ENCODE measurements around the gene P2RY2.

Gene P2RY2

GRCh38 chr11:73213196-73214143, 4.6 kb upstream of the P2RY2 start:
- 0 out of 2 replicates have a peak, but pooled peaks have one; percentile 3 for TF ChIP-seq POLR2AphosphoS5 (IDR thresholded peaks at IDR 0.05; ENCODE audit: low read depth)
- no peak for TF ChIP-seq REST (IDR thresholded peaks at IDR 0.05; ENCODE audit: insufficient replicate concordance, low read depth)
- DNase-seq (ENCODE audit: low read depth in 1 of 2, low spot score in 1 of 2), result no peak
- Histone ChIP-seq H3K27me3 (ENCODE audit: insufficient read depth, poor library complexity, severe bottlenecking) (no peaks in the 10 kb centered on the region), H3K4me3 (replicated peaks; ENCODE audit: insufficient read depth, low read length) (no peak overlapping the region), H3K27ac (replicated peaks) (peak overlapping the region; percentile 98)

- Histone ChIP-seq H3K27me3 (ENCODE audit: insufficient read depth, poor library complexity, severe bottlenecking) (no peaks in the 10 kb centered on the region), H3K27ac (replicated peaks) (peak overlapping the region; percentile 98), H3K4me3 (replicated peaks; ENCODE audit: insufficient read depth, low read length) (peak overlapping the region; percentile 68)
- TF ChIP-seq SPI1 (IDR thresholded peaks at IDR 0.05; ENCODE audit: borderline replicate concordance, low read depth) (no peak), REST (IDR thresholded peaks at IDR 0.05; ENCODE audit: insufficient replicate concordance, low read depth) (no peak), POLR2AphosphoS5 (IDR thresholded peaks at IDR 0.05; ENCODE audit: low read depth) (peak; percentile 62)
- peak; percentile 73 to 86 for DNase-seq (ENCODE audit: low read depth in 1 of 2, low spot score in 1 of 2)
These were observed 2.6 kb upstream of the P2RY2 start for GRCh38 chr11:73215191-73216134.

GRCh38 chr11:73216465-73216864, 1.6 kb upstream of the P2RY2 start:
- DNase-seq (ENCODE audit: low read depth in 1 of 2, low spot score in 1 of 2), result peak in 1 of 2 experiments; percentile 74
- Histone ChIP-seq H3K27ac (replicated peaks) (peak overlapping the region; percentile 98), H3K4me3 (replicated peaks; ENCODE audit: insufficient read depth, low read length) (peak overlapping the region; percentile 68), H3K27me3 (ENCODE audit: insufficient read depth, poor library complexity, severe bottlenecking) (no peaks in the 10 kb centered on the region)
- TF ChIP-seq SPI1 (IDR thresholded peaks at IDR 0.05; ENCODE audit: borderline replicate concordance, low read depth), result peak; percentile 40; the same call in 1 of the 2 replicates
- TF ChIP-seq POLR2AphosphoS5 (IDR thresholded peaks at IDR 0.05; ENCODE audit: low read depth), result peak; percentile 46; the same call in 1 of the 2 replicates
- TF ChIP-seq GABPA (IDR thresholded peaks at IDR 0.05; ENCODE audit: low read depth), result no peak
- no peak for TF ChIP-seq CTCF (IDR thresholded peaks at IDR 0.05; ENCODE audit: insufficient read depth, low read length)
- TF ChIP-seq REST (IDR thresholded peaks at IDR 0.05; ENCODE audit: insufficient replicate concordance, low read depth), result no peak
